IgD-negative memory B cell (primary cell): ENCODE measurements around the gene ZNF74. TPM values are rescaled to one million over a fixed set of nuclear protein-coding genes. Genes with fewer than 3 reads are reported as not detected.
"Not testable (repeated sequence)": the region's sequence is repeated elsewhere in the genome, so short reads cannot be mapped to it uniquely, and the experiment has no call there.

Experiments used
- H3K27ac Mint-ChIP-seq, 3 donors: one replicate each; pipeline ENCODE4 v1.8.0; 2020 to 2022; ENCODE audit warnings: mild to moderate bottlenecking in 3 of 3, mixed read lengths in 3 of 3, moderate library complexity in 1 of 3
- H3K27me3 Mint-ChIP-seq: one replicate; pipeline ENCODE4 v1.8.0; 2021; ENCODE audit warnings: mixed read lengths
- H3K36me3 Mint-ChIP-seq: one replicate; pipeline ENCODE4 v1.8.0; 2020; ENCODE audit warnings: mild to moderate bottlenecking, mixed read lengths
- H3K4me1 Mint-ChIP-seq, 3 donors: one replicate each; pipeline ENCODE4 v1.8.0; 2020 to 2022; ENCODE audit warnings: mixed read lengths in 3 of 3, mild to moderate bottlenecking in 1 of 3
- H3K4me3 Mint-ChIP-seq, 4 donors: one replicate each; pipeline ENCODE4 v1.8.0; 2020 to 2022; ENCODE audit warnings: mild to moderate bottlenecking in 4 of 4, mixed read lengths in 4 of 4, moderate library complexity in 3 of 4
- H3K9me3 Mint-ChIP-seq, 3 donors: one replicate each; pipeline ENCODE4 v1.8.0; 2020 to 2021; ENCODE audit warnings: mixed read lengths in 3 of 3, mild to moderate bottlenecking in 1 of 3
- polyA plus RNA-seq: library from polyadenylated mRNA; unstranded; fragments of 300-500 nt; fragmentation: Illumina TruSeq; gene quantifications from one replicate; pipeline ENCODE4 v1.2.3, GENCODE V29; 2021

ZNF74 gene
- polyA plus RNA-seq, 1 donor from 2014 or later = 6.6 TPM

- no peaks in the 10 kb centered on the region for H3K36me3 Mint-ChIP-seq
- H3K27ac Mint-ChIP-seq = no peak overlapping the region
- peaks cover 2 to 7% (median 3%) of the 10 kb centered on the region in 3 donors for H3K4me1 Mint-ChIP-seq
- peaks cover 7% of the 10 kb centered on the region for H3K27me3 Mint-ChIP-seq
- H3K4me3 Mint-ChIP-seq = no peak overlapping the region
- H3K9me3 Mint-ChIP-seq = peaks cover 0 to 6% (median 0%) of the 10 kb centered on the region in 3 donors
Observed at GRCh38 chr22:20389288-20389687, 4.7 kb upstream of the ZNF74 start.

- H3K4me1 Mint-ChIP-seq = peaks cover 7 to 10% (median 9%) of the 10 kb centered on the region in 3 donors
- no peak overlapping the region for H3K27ac Mint-ChIP-seq
- no peaks in the 10 kb centered on the region for H3K36me3 Mint-ChIP-seq
- H3K4me3 Mint-ChIP-seq = no peak overlapping the region
- peaks cover 2% of the 10 kb centered on the region for H3K27me3 Mint-ChIP-seq
- peaks cover 0 to 6% (median 0%) of the 10 kb centered on the region in 3 donors for H3K9me3 Mint-ChIP-seq
Observed at GRCh38 chr22:20390394-20390907, 3.5 kb upstream of the ZNF74 start.

- Mint-ChIP-seq H3K4me3 (peak overlapping the region in 3 of 4 donors; percentile 56 to 61 (median 57)), H3K36me3 (no peaks in the 10 kb centered on the region), H3K27me3 (peaks cover 2% of the 10 kb centered on the region), H3K9me3 (peaks cover 0 to 6% (median 0%) of the 10 kb centered on the region in 3 donors), H3K27ac (no peak overlapping the region), H3K4me1 (peaks cover 7 to 18% (median 17%) of the 10 kb centered on the region in 3 donors)
Observed at GRCh38 chr22:20391222-20391621, 2.7 kb upstream of the ZNF74 start.

GRCh38 chr22:20392365-20392881, 1.5 kb upstream of the ZNF74 start:
- not testable (repeated sequence) for H3K36me3 Mint-ChIP-seq

GRCh38 chr22:20392983-20393704, 807 bp upstream of the ZNF74 start:
- peak overlapping the region; percentile 62 to 96 (median 95) for H3K27ac Mint-ChIP-seq
- H3K36me3 Mint-ChIP-seq = no peaks in the 10 kb centered on the region
- H3K4me1 Mint-ChIP-seq = peaks cover 7 to 26% (median 19%) of the 10 kb centered on the region in 3 donors
- H3K9me3 Mint-ChIP-seq = peaks cover 0 to 6% (median 0%) of the 10 kb centered on the region in 3 donors
- peak overlapping the region; percentile 90 to 97 (median 93) for H3K4me3 Mint-ChIP-seq
- no peaks in the 10 kb centered on the region for H3K27me3 Mint-ChIP-seq

More at GRCh38 chr22:20392365-20392881, 1.5 kb upstream of the ZNF74 start:
- not testable (repeated sequence) for H3K27me3 Mint-ChIP-seq, H3K9me3 Mint-ChIP-seq, H3K27ac Mint-ChIP-seq
- H3K4me1 Mint-ChIP-seq = peaks cover 7 to 26% (median 19%) of the 10 kb centered on the region in 3 donors
- peak overlapping the region; percentile 39 to 90 (median 66) for H3K4me3 Mint-ChIP-seq

GRCh38 chr22:20395181-20395906, 1.4 kb downstream of the ZNF74 start:
- Mint-ChIP-seq H3K36me3 (no peaks in the 10 kb centered on the region), H3K4me1 (peaks cover 11 to 32% (median 19%) of the 10 kb centered on the region in 3 donors), H3K4me3 (peak overlapping the region; percentile 90 to 97 (median 92)), H3K9me3 (peaks cover 0 to 4% (median 0%) of the 10 kb centered on the region in 3 donors), H3K27ac (peak overlapping the region in 2 of 3 donors; percentile 15 to 47), H3K27me3 (no peaks in the 10 kb centered on the region)

GRCh38 chr22:20395907-20396287, 1.9 kb downstream of the ZNF74 start:
- Mint-ChIP-seq H3K27ac (no peak overlapping the region), H3K36me3 (no peaks in the 10 kb centered on the region), H3K9me3 (no peaks in the 10 kb centered on the region), H3K4me3 (peak overlapping the region; percentile 59 to 92 (median 80)), H3K27me3 (no peaks in the 10 kb centered on the region), H3K4me1 (peaks cover 11 to 37% (median 19%) of the 10 kb centered on the region in 3 donors)

GRCh38 chr22:20396639-20397038, 2.7 kb downstream of the ZNF74 start:
- H3K4me1 Mint-ChIP-seq = peaks cover 11 to 37% (median 19%) of the 10 kb centered on the region in 3 donors
- peak overlapping the region in 2 of 4 donors; percentile 69 to 92 for H3K4me3 Mint-ChIP-seq
- H3K9me3 Mint-ChIP-seq = no peaks in the 10 kb centered on the region
- peaks cover 2% of the 10 kb centered on the region for H3K36me3 Mint-ChIP-seq
- H3K27me3 Mint-ChIP-seq = no peaks in the 10 kb centered on the region
- no peak overlapping the region for H3K27ac Mint-ChIP-seq

- H3K9me3 Mint-ChIP-seq = no peaks in the 10 kb centered on the region
- H3K4me1 Mint-ChIP-seq = peaks cover 11 to 37% (median 19%) of the 10 kb centered on the region in 3 donors
- H3K36me3 Mint-ChIP-seq = peaks cover 2% of the 10 kb centered on the region
- H3K4me3 Mint-ChIP-seq = peak overlapping the region in 2 of 4 donors; percentile 1 to 92
- no peaks in the 10 kb centered on the region for H3K27me3 Mint-ChIP-seq
- H3K27ac Mint-ChIP-seq = no peak overlapping the region
Observed at GRCh38 chr22:20397498-20397897, 3.5 kb downstream of the ZNF74 start.

- peak overlapping the region in 1 of 4 donors; percentile 34 for H3K4me3 Mint-ChIP-seq
- no peaks in the 10 kb centered on the region for H3K9me3 Mint-ChIP-seq
- H3K36me3 Mint-ChIP-seq = peaks cover 2% of the 10 kb centered on the region
- H3K27ac Mint-ChIP-seq = no peak overlapping the region
- no peaks in the 10 kb centered on the region for H3K27me3 Mint-ChIP-seq
- peaks cover 11 to 37% (median 19%) of the 10 kb centered on the region in 3 donors for H3K4me1 Mint-ChIP-seq
Observed at GRCh38 chr22:20398420-20398819, 4.5 kb downstream of the ZNF74 start.

GRCh38 chr22:20399866-20400605, 6.1 kb downstream of the ZNF74 start:
- Mint-ChIP-seq H3K9me3 (no peaks in the 10 kb centered on the region), H3K27me3 (no peaks in the 10 kb centered on the region), H3K4me1 (peaks cover 4 to 30% (median 14%) of the 10 kb centered on the region in 3 donors), H3K4me3 (no peak overlapping the region), H3K36me3 (peaks cover 5% of the 10 kb centered on the region), H3K27ac (peak overlapping the region in 1 of 3 donors; percentile 89)

GRCh38 chr22:20400606-20401375, 6.8 kb downstream of the ZNF74 start:
- no peak overlapping the region for H3K27ac Mint-ChIP-seq
- no peak overlapping the region for H3K4me3 Mint-ChIP-seq
- H3K9me3 Mint-ChIP-seq = no peaks in the 10 kb centered on the region
- H3K4me1 Mint-ChIP-seq = peaks cover 4 to 23% (median 7%) of the 10 kb centered on the region in 3 donors
- no peaks in the 10 kb centered on the region for H3K27me3 Mint-ChIP-seq
- H3K36me3 Mint-ChIP-seq = peaks cover 5% of the 10 kb centered on the region

- no peaks in the 10 kb centered on the region for H3K27me3 Mint-ChIP-seq
- peaks cover 7% of the 10 kb centered on the region for H3K36me3 Mint-ChIP-seq
- no peaks in the 10 kb centered on the region for H3K9me3 Mint-ChIP-seq
- H3K4me1 Mint-ChIP-seq = peaks cover 0 to 16% (median 4%) of the 10 kb centered on the region in 3 donors
- H3K4me3 Mint-ChIP-seq = no peak overlapping the region
- H3K27ac Mint-ChIP-seq = peak overlapping the region in 1 of 3 donors; percentile 93
Observed at GRCh38 chr22:20401376-20402014, 7.5 kb downstream of the ZNF74 start.
